Effector CD8-positive, alpha-beta T cell (primary cell): Measurements from ENCODE around the gene FAM9B.
"Not testable (repeated sequence)": the region's sequence is repeated elsewhere in the genome, so short reads cannot be mapped to it uniquely, and the experiment has no call there.

ENCODE experiments used
- DNase-seq: peaks from one replicate; lab custom pipeline; 2025; lab: John Stamatoyannopoulos, UW
- total RNA-seq, 4 experiments: gene quantifications; one replicate each; lab custom pipeline; 2026; lab: John Stamatoyannopoulos, UW

Gene FAM9B
- total RNA-seq: 0 to 0.44 (median 0.06) reads per million in 4 experiments

GRCh38 chrX:9033989-9034388, at the start of gene FAM9B:
TSS of gene FAM9B (minus strand) at chrX:9034127. CDS start at chrX:9032986, 1,141 bp downstream.
- DNase-seq: no peak

- DNase-seq: no peak
Measured at GRCh38 chrX:9081271-9081670, 47.3 kb upstream of the FAM9B start.

- DNase-seq: no peak
Measured at GRCh38 chrX:9074326-9074725, 40.4 kb upstream of the FAM9B start.

GRCh38 chrX:9072281-9072680, 38.4 kb upstream of the FAM9B start:
- DNase-seq: no peak

GRCh38 chrX:9071031-9071650, 37.2 kb upstream of the FAM9B start:
- DNase-seq: no peak

- no peak for DNase-seq
Measured at GRCh38 chrX:9069573-9069972, 35.6 kb upstream of the FAM9B start.

- no peak for DNase-seq
Measured at GRCh38 chrX:9064694-9065093, 30.8 kb upstream of the FAM9B start.

GRCh38 chrX:9062641-9063040, 28.7 kb upstream of the FAM9B start:
- no peak for DNase-seq

GRCh38 chrX:9055354-9055753, 21.4 kb upstream of the FAM9B start:
- no peak for DNase-seq

GRCh38 chrX:9052081-9052480, 18.2 kb upstream of the FAM9B start:
- DNase-seq: no peak

- DNase-seq: no peak
Measured at GRCh38 chrX:9050331-9050730, 16.4 kb upstream of the FAM9B start.

- no peak for DNase-seq
Measured at GRCh38 chrX:9048801-9049200, 14.9 kb upstream of the FAM9B start.

- DNase-seq: no peak
Measured at GRCh38 chrX:9038244-9038643, 4.3 kb upstream of the FAM9B start.

- DNase-seq: no peak
Measured at GRCh38 chrX:9037296-9037695, 3.4 kb upstream of the FAM9B start.

- no peak for DNase-seq
Measured at GRCh38 chrX:9033586-9033985, 341 bp downstream of the FAM9B start.

GRCh38 chrX:9033179-9033578, 748 bp downstream of the FAM9B start:
- no peak for DNase-seq

GRCh38 chrX:9023293-9023692, 10.6 kb downstream of the FAM9B start:
- no peak for DNase-seq

- DNase-seq: no peak
Measured at GRCh38 chrX:9019151-9019550, 14.8 kb downstream of the FAM9B start.

GRCh38 chrX:9018332-9018731, 15.6 kb downstream of the FAM9B start:
- DNase-seq: not testable (repeated sequence)

- no peak for DNase-seq
Measured at GRCh38 chrX:9003041-9003440, 30.9 kb downstream of the FAM9B start.

GRCh38 chrX:8988446-8988845, 45.5 kb downstream of the FAM9B start:
- no peak for DNase-seq

- DNase-seq: peak; percentile 1
Measured at GRCh38 chrX:8987672-8988250, 46.2 kb downstream of the FAM9B start.

GRCh38 chrX:8984231-8984630, 49.7 kb downstream of the FAM9B start:
- DNase-seq: no peak

- no peak for DNase-seq
Measured at GRCh38 chrX:8981723-8982122, 52.2 kb downstream of the FAM9B start.
